Endothelial cell of umbilical vein (primary cell): ENCODE data around the gene AKAP13. TPM values are rescaled to one million over a fixed set of nuclear protein-coding genes. Genes with fewer than 3 reads are reported as not detected.

Experiments used
- BruUV-seq: library from RNA; stranded (reverse); fragments of 400-500 nt; replicated peaks from 2 replicates; lab custom pipeline; 2021; lab: Mats Ljungman, UMichigan
- CTCF ChIA-PET: fragments of 300-600, 350-600 bp; sonication (Branson Sonifier 250); formaldehyde crosslinking; loops from one replicate; lab custom pipeline; 2021; ENCODE audit warnings: antibody characterized with exemption, inconsistent platforms; lab: Charles Lee
- POLR2A ChIA-PET: fragments of 300-600, 350-600 bp; sonication (Branson Sonifier 250); formaldehyde crosslinking; loops from one replicate; lab custom pipeline; 2021; ENCODE audit warnings: antibody characterized with exemption, inconsistent platforms; lab: Charles Lee
- DNase-seq: peaks from one replicate; pipeline ENCODE4 v3.0.0-alpha.2; 2011; ENCODE audit warnings: low read depth, low spot score
- FAIRE-seq: peaks from 2 replicates; lab custom pipeline; 2011; peaks lifted over from hg19 to GRCh38; lab: Jason Lieb, UNC
- H2AFZ ChIP-seq: 2 replicates; pipeline ENCODE4 v1.6.0; 2012; ENCODE audit warnings: low read depth, low read length, control low read depth, inconsistent platforms
- H3K27ac ChIP-seq: 2 replicates; pipeline ENCODE4 v1.5.1; 2011; ENCODE audit warnings: low read depth, mild to moderate bottlenecking, control low read depth, low read length, moderate library complexity; ENCODE audit not compliant: insufficient read depth
- H3K27me3 ChIP-seq, 2 experiments: 2 replicates each; pipeline versions ENCODE4 v1.6.0 to v1.6.1; 2011; ENCODE audit warnings: low read length in 2 of 2, mixed read lengths in 1 of 2; ENCODE audit not compliant: control insufficient read depth in 2 of 2, insufficient read depth in 2 of 2
- H3K36me3 ChIP-seq, 2 experiments: 2 replicates in 1 of 2; 3 replicates in 1 of 2; pipeline ENCODE4 v1.5.1; 2011; ENCODE audit warnings: low read length in 2 of 2, mild to moderate bottlenecking in 1 of 2, moderate library complexity in 1 of 2; ENCODE audit not compliant: control insufficient read depth in 2 of 2, insufficient read depth in 2 of 2; ENCODE audit errors: extremely low read depth in 1 of 2
- H3K4me1 ChIP-seq: 3 replicates; pipeline ENCODE4 v1.5.1; 2011; ENCODE audit warnings: mild to moderate bottlenecking, low read length; ENCODE audit not compliant: control insufficient read depth, insufficient read depth; ENCODE audit errors: extremely low read depth
- H3K4me2 ChIP-seq: 2 replicates; pipeline ENCODE4 v1.6.1; 2011; ENCODE audit warnings: low read length, control low read depth, mixed read lengths; ENCODE audit not compliant: insufficient read depth
- H3K4me3 ChIP-seq, 3 experiments: fragments of 200-600 bp in 1 of 3; sonication (generic), shearing (Covaris generic) in 1 of 3; replicated peaks in 1 of 3; 2 replicates each; pipeline ENCODE4 v1.5.1; 2011 to 2016; ENCODE audit warnings: control low read depth in 3 of 3, low read length in 3 of 3, mild to moderate bottlenecking in 2 of 3, inconsistent platforms in 1 of 3, low read depth in 1 of 3, moderate library complexity in 1 of 3; ENCODE audit not compliant: insufficient read depth in 1 of 3
- H3K79me2 ChIP-seq: 2 replicates; pipeline ENCODE4 v1.6.0; 2012; ENCODE audit warnings: low read length, inconsistent platforms; ENCODE audit not compliant: control insufficient read depth, insufficient read depth
- H3K9ac ChIP-seq: replicated peaks from 2 replicates; pipeline ENCODE3; 2011; ENCODE audit warnings: low read length, control low read depth; ENCODE audit not compliant: insufficient read depth; ENCODE audit errors: extremely low read depth
- H3K9me1 ChIP-seq: replicated peaks from 3 replicates; pipeline ENCODE4 v1.6.0; 2011; ENCODE audit warnings: mild to moderate bottlenecking, low read length; ENCODE audit not compliant: control insufficient read depth, insufficient read depth; ENCODE audit errors: extremely low read depth
- H3K9me3 ChIP-seq: replicated peaks from 2 replicates; pipeline ENCODE4 v1.5.1; 2012; ENCODE audit warnings: low read length, inconsistent platforms; ENCODE audit not compliant: control insufficient read depth, insufficient read depth
- H4K20me1 ChIP-seq: replicated peaks from 2 replicates; pipeline ENCODE3; 2011; ENCODE audit warnings: mild to moderate bottlenecking, low read length; ENCODE audit not compliant: control insufficient read depth, insufficient read depth; ENCODE audit errors: extremely low read depth
- EZH2 ChIP-seq: IDR thresholded peaks from 2 replicates; pipeline ENCODE4 v1.6.1; 2012; ENCODE audit warnings: borderline replicate concordance, low read depth, mild to moderate bottlenecking, moderate library complexity, low read length, inconsistent platforms; ENCODE audit not compliant: severe bottlenecking
- FOS ChIP-seq: IDR thresholded peaks from 2 replicates; pipeline ENCODE4 v1.6.1; 2011; ENCODE audit warnings: mild to moderate bottlenecking, low read length, moderate library complexity, borderline replicate concordance; ENCODE audit not compliant: insufficient read depth
- GATA2 ChIP-seq: IDR thresholded peaks from 2 replicates; pipeline ENCODE4 v1.7.0; 2011; ENCODE audit warnings: low read depth, mild to moderate bottlenecking, moderate library complexity, mixed read lengths, low read length; ENCODE audit not compliant: insufficient read length, insufficient read depth
- JUN ChIP-seq: IDR thresholded peaks from 2 replicates; pipeline ENCODE4 v1.6.1; 2011; ENCODE audit warnings: borderline replicate concordance, low read depth; ENCODE audit not compliant: insufficient read length, insufficient read depth
- MYC ChIP-seq: IDR thresholded peaks from one replicate; pipeline ENCODE4 v1.6.1; 2011; ENCODE audit warnings: mild to moderate bottlenecking, low read depth, low read length
- POLR2A ChIP-seq: IDR thresholded peaks from 2 replicates; pipeline ENCODE4 v1.6.1; 2012; ENCODE audit warnings: low read depth, mild to moderate bottlenecking, control low read depth, low read length
- POLR2AphosphoS5 ChIP-seq: IDR thresholded peaks from 2 replicates; pipeline ENCODE4 v1.6.1; 2012; ENCODE audit warnings: low read depth, mild to moderate bottlenecking, control low read depth, low read length, moderate library complexity; ENCODE audit not compliant: insufficient read depth
- dilution Hi-C: fragments of 300-500 bp; cut with MboI; formaldehyde crosslinking; loops from one replicate; pipeline ENCODE4 v1.15.0; 2019; ENCODE audit warnings: low sequenced_read_pairs; ENCODE audit not compliant: extremely low pct_ligation_motif_present
- intact Hi-C: fragments of 100-400 bp; cut with micrococcal nuclease; formaldehyde crosslinking; loops from one replicate; pipeline ENCODE4 v1.10.0; 2022
- polyA plus RNA-seq, 4 experiments: library from polyadenylated mRNA; depleted of rRNA in 3 of 4; stranded (reverse) in 3 of 4; unstranded in 1 of 4; fragments of >200 nt; gene quantifications; 2 replicates each; pipeline versions ENCODE4 v1.2.1 to v1.2.3, GENCODE V29; 2011 to 2012; ENCODE audit warnings: missing spikeins in 1 of 4
- total RNA-seq: library from RNA; stranded (reverse); gene quantifications from 2 replicates; pipeline ENCODE4 v1.2.3, GENCODE V29; 2021
- TF ChIP-seq, protein P1 (sequence below), 2 donors: IDR thresholded peaks; 1 replicate in 1 of 2; 2 replicates in 1 of 2; pipeline ENCODE4 v1.5.1; 2011; ENCODE audit warnings: low read length in 2 of 2, mild to moderate bottlenecking in 2 of 2, moderate library complexity in 2 of 2, control low read depth in 1 of 2, inconsistent platforms in 1 of 2, low read depth in 1 of 2; ENCODE audit not compliant: insufficient read depth in 1 of 2; ENCODE audit errors: extremely low read depth in 1 of 2
- TF ChIP-seq, protein P2 (sequence below): IDR thresholded peaks from 2 replicates; pipeline ENCODE4 v1.6.1; 2011; ENCODE audit not compliant: insufficient read depth, insufficient read length

The AKAP13 gene
- total and polyA plus RNA-seq, 2 donors (not counting 3 experiments of a cell fraction or from before 2014, with no cell fraction given): 22.8 to 87.8 TPM

DNA sequence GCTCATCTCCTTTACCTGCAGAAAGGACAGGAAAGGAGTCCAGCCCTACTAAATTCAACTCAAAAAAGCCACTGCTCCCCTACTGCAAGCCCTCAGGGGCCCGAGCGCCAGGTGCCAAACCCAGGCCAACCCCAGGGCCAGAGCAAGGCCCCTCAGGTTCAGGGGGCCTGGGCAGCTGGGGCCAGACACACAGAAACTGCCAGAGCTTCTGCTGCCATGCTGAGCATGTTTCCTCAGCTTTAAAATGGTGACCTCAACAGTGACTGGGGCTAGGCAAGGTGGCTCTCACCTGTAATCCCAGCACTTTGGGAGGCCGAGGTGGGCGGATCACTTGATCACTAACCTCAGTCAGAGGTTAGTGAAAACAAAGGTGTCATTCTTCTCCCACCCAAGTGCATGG is 375.5 kb downstream of the AKAP13 start:
- ChIA-PET POLR2A (no interaction called here), CTCF (no interaction called here)
- H3K27ac ChIP-seq: no peak overlapping the region
- no peaks in the 10 kb centered on the region for H3K27me3 ChIP-seq
- H4K20me1 ChIP-seq: no peaks in the 10 kb centered on the region
- intact Hi-C loops: no loop called here
- no peak for FAIRE-seq
- H3K4me3 ChIP-seq: no peak overlapping the region
- DNase-seq: no peak
- H3K4me2 ChIP-seq: no peak overlapping the region
- no peak overlapping the region for H2AFZ ChIP-seq
- no peaks in the 10 kb centered on the region for H3K9me3 ChIP-seq
- BruUV-seq: no TSS peak
- no peak for TF ChIP-seq EZH2
- no peak for TF ChIP-seq POLR2A
- TF ChIP-seq FOS: no peak
- no peak for TF ChIP-seq POLR2AphosphoS5
- TF ChIP-seq, protein P1, sequence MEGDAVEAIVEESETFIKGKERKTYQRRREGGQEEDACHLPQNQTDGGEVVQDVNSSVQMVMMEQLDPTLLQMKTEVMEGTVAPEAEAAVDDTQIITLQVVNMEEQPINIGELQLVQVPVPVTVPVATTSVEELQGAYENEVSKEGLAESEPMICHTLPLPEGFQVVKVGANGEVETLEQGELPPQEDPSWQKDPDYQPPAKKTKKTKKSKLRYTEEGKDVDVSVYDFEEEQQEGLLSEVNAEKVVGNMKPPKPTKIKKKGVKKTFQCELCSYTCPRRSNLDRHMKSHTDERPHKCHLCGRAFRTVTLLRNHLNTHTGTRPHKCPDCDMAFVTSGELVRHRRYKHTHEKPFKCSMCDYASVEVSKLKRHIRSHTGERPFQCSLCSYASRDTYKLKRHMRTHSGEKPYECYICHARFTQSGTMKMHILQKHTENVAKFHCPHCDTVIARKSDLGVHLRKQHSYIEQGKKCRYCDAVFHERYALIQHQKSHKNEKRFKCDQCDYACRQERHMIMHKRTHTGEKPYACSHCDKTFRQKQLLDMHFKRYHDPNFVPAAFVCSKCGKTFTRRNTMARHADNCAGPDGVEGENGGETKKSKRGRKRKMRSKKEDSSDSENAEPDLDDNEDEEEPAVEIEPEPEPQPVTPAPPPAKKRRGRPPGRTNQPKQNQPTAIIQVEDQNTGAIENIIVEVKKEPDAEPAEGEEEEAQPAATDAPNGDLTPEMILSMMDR (IDR thresholded peaks at IDR 0.05; ENCODE audit: extremely low read depth in 1 of 2, insufficient read depth in 1 of 2, low read depth in 1 of 2, low read length in 2 of 2): no peak
- no peak for TF ChIP-seq GATA2
- TF ChIP-seq JUN: no peak
- TF ChIP-seq MYC: no peak
- TF ChIP-seq, protein P2, sequence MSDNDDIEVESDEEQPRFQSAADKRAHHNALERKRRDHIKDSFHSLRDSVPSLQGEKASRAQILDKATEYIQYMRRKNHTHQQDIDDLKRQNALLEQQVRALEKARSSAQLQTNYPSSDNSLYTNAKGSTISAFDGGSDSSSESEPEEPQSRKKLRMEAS: no peak
- dilution Hi-C loops: no loop called here
- H3K9me1 ChIP-seq: no peaks in the 10 kb centered on the region
- H3K4me1 ChIP-seq: no peaks in the 10 kb centered on the region
- H3K9ac ChIP-seq: no peak overlapping the region
- H3K36me3 ChIP-seq: no peaks in the 10 kb centered on the region
- H3K79me2 ChIP-seq: no peaks in the 10 kb centered on the region
